HUES48 (cell line): Measurements from ENCODE around the gene FCN2.

Experiments used
- H3K27ac ChIP-seq: one replicate; pipeline ENCODE4 v1.7.0; 2013; ENCODE audit warnings: low read depth, low read length, inconsistent platforms
- H3K27me3 ChIP-seq: 2 replicates; pipeline ENCODE4 v1.6.1; 2013; ENCODE audit warnings: mild to moderate bottlenecking, low read length; ENCODE audit not compliant: control insufficient read depth, insufficient read depth
- H3K36me3 ChIP-seq: 2 replicates; pipeline ENCODE4 v1.6.1; 2013; ENCODE audit warnings: low read length; ENCODE audit not compliant: control insufficient read depth, insufficient read depth
- H3K4me1 ChIP-seq: 2 replicates; pipeline ENCODE4 v1.6.1; 2013; ENCODE audit warnings: mild to moderate bottlenecking, low read length; ENCODE audit not compliant: control insufficient read depth, insufficient read depth
- H3K4me3 ChIP-seq: 2 replicates; pipeline ENCODE4 v1.5.1; 2013; ENCODE audit warnings: mild to moderate bottlenecking, low read depth, low read length
- H3K9ac ChIP-seq: 2 replicates; pipeline ENCODE4 v1.6.1; 2013; ENCODE audit warnings: mild to moderate bottlenecking, low read depth, low read length, moderate library complexity
- H3K9me3 ChIP-seq: 2 replicates; pipeline ENCODE4 v1.6.1; 2013; ENCODE audit warnings: low read length; ENCODE audit not compliant: control insufficient read depth, insufficient read depth

The FCN2 gene

GRCh38 chr9:134880484-134881312, at the start of gene FCN2:
Gene FCN2 (plus strand): TSS chr9:134880810. CDS start chr9:134880822, 12 bp downstream.
- Histone ChIP-seq H3K9me3 (no peaks in the 10 kb centered on the region), H3K36me3 (no peaks in the 10 kb centered on the region), H3K27ac (no peak within 1 kb of the TSS), H3K4me1 (no peaks in the 10 kb centered on the region), H3K4me3 (no peak within 1 kb of the TSS), H3K9ac (no peak within 1 kb of the TSS), H3K27me3 (no peaks in the 10 kb centered on the region)

GRCh38 chr9:134830926-134831720, 49.5 kb upstream of the FCN2 start:
- Histone ChIP-seq H3K9ac (no peak overlapping the region), H3K27me3 (no peaks in the 10 kb centered on the region)

GRCh38 chr9:134832471-134832870, 48.1 kb upstream of the FCN2 start:
- H3K36me3 ChIP-seq, result no peaks in the 10 kb centered on the region
- H3K9me3 ChIP-seq, result no peaks in the 10 kb centered on the region
- H3K4me3 ChIP-seq, result no peak overlapping the region
- H3K27ac ChIP-seq, result no peak overlapping the region
- H3K27me3 ChIP-seq, result no peaks in the 10 kb centered on the region
- no peaks in the 10 kb centered on the region for H3K4me1 ChIP-seq
- no peak overlapping the region for H3K9ac ChIP-seq

More at GRCh38 chr9:134830926-134831720, 49.5 kb upstream of the FCN2 start:
- Histone ChIP-seq H3K9me3 (no peaks in the 10 kb centered on the region), H3K4me3 (no peak overlapping the region), H3K36me3 (no peaks in the 10 kb centered on the region), H3K4me1 (no peaks in the 10 kb centered on the region), H3K27ac (no peak overlapping the region)

- no peaks in the 10 kb centered on the region for H3K9me3 ChIP-seq
- no peak overlapping the region for H3K9ac ChIP-seq
Observed at GRCh38 chr9:134833294-134833880, 47.2 kb upstream of the FCN2 start.

GRCh38 chr9:134834217-134834956, 46.2 kb upstream of the FCN2 start:
- Histone ChIP-seq H3K9ac (no peak overlapping the region), H3K4me1 (no peaks in the 10 kb centered on the region), H3K9me3 (no peaks in the 10 kb centered on the region), H3K27ac (no peak overlapping the region), H3K27me3 (no peaks in the 10 kb centered on the region), H3K36me3 (no peaks in the 10 kb centered on the region), H3K4me3 (no peak overlapping the region)

More at GRCh38 chr9:134833294-134833880, 47.2 kb upstream of the FCN2 start:
- Histone ChIP-seq H3K4me1 (no peaks in the 10 kb centered on the region), H3K27me3 (no peaks in the 10 kb centered on the region), H3K4me3 (no peak overlapping the region), H3K27ac (no peak overlapping the region), H3K36me3 (no peaks in the 10 kb centered on the region)

GRCh38 chr9:134834957-134835419, 45.6 kb upstream of the FCN2 start:
- Histone ChIP-seq H3K4me1 (no peaks in the 10 kb centered on the region), H3K27ac (no peak overlapping the region), H3K27me3 (no peaks in the 10 kb centered on the region), H3K9ac (no peak overlapping the region), H3K4me3 (no peak overlapping the region), H3K36me3 (no peaks in the 10 kb centered on the region), H3K9me3 (no peaks in the 10 kb centered on the region)

GRCh38 chr9:134835448-134835847, 45.2 kb upstream of the FCN2 start:
- H3K4me3 ChIP-seq, result no peak overlapping the region
- H3K27ac ChIP-seq, result no peak overlapping the region
- no peaks in the 10 kb centered on the region for H3K27me3 ChIP-seq
- no peaks in the 10 kb centered on the region for H3K36me3 ChIP-seq
- H3K9ac ChIP-seq, result no peak overlapping the region
- H3K4me1 ChIP-seq, result no peaks in the 10 kb centered on the region
- no peaks in the 10 kb centered on the region for H3K9me3 ChIP-seq

- no peak overlapping the region for H3K27ac ChIP-seq
- H3K36me3 ChIP-seq, result no peaks in the 10 kb centered on the region
- H3K4me3 ChIP-seq, result no peak overlapping the region
- H3K9ac ChIP-seq, result no peak overlapping the region
- no peaks in the 10 kb centered on the region for H3K9me3 ChIP-seq
- H3K4me1 ChIP-seq, result no peaks in the 10 kb centered on the region
- no peaks in the 10 kb centered on the region for H3K27me3 ChIP-seq
Observed at GRCh38 chr9:134835987-134836386, 44.6 kb upstream of the FCN2 start.

- Histone ChIP-seq H3K9me3 (no peaks in the 10 kb centered on the region), H3K4me3 (no peak overlapping the region), H3K4me1 (no peaks in the 10 kb centered on the region), H3K27ac (no peak overlapping the region), H3K27me3 (no peaks in the 10 kb centered on the region), H3K36me3 (no peaks in the 10 kb centered on the region), H3K9ac (no peak overlapping the region)
Observed at GRCh38 chr9:134836406-134836970, 44.1 kb upstream of the FCN2 start.

- H3K9me3 ChIP-seq, result no peaks in the 10 kb centered on the region
- H3K4me3 ChIP-seq, result no peak overlapping the region
- no peaks in the 10 kb centered on the region for H3K4me1 ChIP-seq
- no peak overlapping the region for H3K9ac ChIP-seq
- H3K27ac ChIP-seq, result no peak overlapping the region
- H3K27me3 ChIP-seq, result no peaks in the 10 kb centered on the region
- no peaks in the 10 kb centered on the region for H3K36me3 ChIP-seq
Observed at GRCh38 chr9:134837529-134837928, 43.1 kb upstream of the FCN2 start.
